NK-92 (cell line): Measurements from ENCODE around the gene OR5AN1.

Experiments
- DNase-seq: peaks from one replicate; lab custom pipeline; 2025; ENCODE audit not compliant: unreplicated experiment; lab: John Stamatoyannopoulos, UW

The OR5AN1 gene

DNA sequence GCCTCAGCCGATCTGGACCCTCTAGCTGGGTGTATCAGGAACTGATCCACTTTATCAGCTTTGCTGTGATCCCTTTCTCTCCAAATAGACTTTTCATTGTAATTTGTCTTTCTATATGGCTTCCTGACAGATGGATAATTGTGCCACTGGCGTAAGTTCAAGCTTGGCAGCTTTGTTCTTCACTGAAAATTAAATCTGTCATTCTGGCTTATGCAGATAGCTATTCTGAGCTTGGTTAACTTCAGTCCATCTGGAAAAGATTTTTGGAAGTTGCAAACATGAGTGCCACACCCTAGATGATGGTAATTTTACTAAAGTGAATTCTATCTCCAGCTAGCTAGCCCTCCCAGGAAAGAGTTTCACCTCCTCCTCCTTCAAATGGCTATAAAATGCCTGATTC is 59.5 kb downstream of the OR5AN1 start:
- DNase-seq: no peak
